SJCRH30 (cell line): ENCODE measurements around the gene COX7A1. TPM values are rescaled to one million over a fixed set of nuclear protein-coding genes. Genes with fewer than 3 reads are reported as not detected.
"Not testable (repeated sequence)": the region's sequence is repeated elsewhere in the genome, so short reads cannot be mapped to it uniquely, and the experiment has no call there.

ENCODE experiments used
- DNase-seq, 2 experiments: peaks; one replicate each; pipeline ENCODE4 v3.0.0-alpha.2; 2015 to 2020
- H3K27ac ChIP-seq: fragments of 250-450 bp; sonication (Bioruptor Pico); 2 replicates; pipeline ENCODE4 v1.5.1; 2020; ENCODE audit warnings: mild to moderate bottlenecking, moderate library complexity
- H3K27me3 ChIP-seq: fragments of 250-450 bp; sonication (Bioruptor Pico); 2 replicates; pipeline ENCODE4 v1.5.1; 2020; ENCODE audit warnings: mild to moderate bottlenecking, moderate library complexity
- H3K36me3 ChIP-seq: fragments of 250-450 bp; sonication (Bioruptor Pico); 2 replicates; pipeline ENCODE4 v1.5.1; 2020; ENCODE audit warnings: mild to moderate bottlenecking, moderate library complexity
- H3K4me1 ChIP-seq: fragments of 250-450 bp; sonication (Bioruptor Pico); 2 replicates; pipeline ENCODE4 v1.5.1; 2020; ENCODE audit warnings: mild to moderate bottlenecking, moderate library complexity
- H3K4me3 ChIP-seq: fragments of 250-450 bp; sonication (Bioruptor Pico); 2 replicates; pipeline ENCODE4 v1.5.1; 2020; ENCODE audit warnings: mild to moderate bottlenecking, moderate library complexity
- H3K9me3 ChIP-seq: fragments of 250-450 bp; sonication (Bioruptor Pico); replicated peaks from 2 replicates; pipeline ENCODE4 v1.5.1; 2020; ENCODE audit warnings: mild to moderate bottlenecking, moderate library complexity
- total RNA-seq: library from RNA; depleted of rRNA; stranded (reverse); fragments of >200 nt; shearing (Covaris generic); gene quantifications from 2 replicates; pipeline ENCODE4 v1.2.3, GENCODE V29; 2014; rRNA removed

COX7A1 gene
- total RNA-seq: 0.61 TPM in 1 of 2 replicates, not detected in the other

DNA sequence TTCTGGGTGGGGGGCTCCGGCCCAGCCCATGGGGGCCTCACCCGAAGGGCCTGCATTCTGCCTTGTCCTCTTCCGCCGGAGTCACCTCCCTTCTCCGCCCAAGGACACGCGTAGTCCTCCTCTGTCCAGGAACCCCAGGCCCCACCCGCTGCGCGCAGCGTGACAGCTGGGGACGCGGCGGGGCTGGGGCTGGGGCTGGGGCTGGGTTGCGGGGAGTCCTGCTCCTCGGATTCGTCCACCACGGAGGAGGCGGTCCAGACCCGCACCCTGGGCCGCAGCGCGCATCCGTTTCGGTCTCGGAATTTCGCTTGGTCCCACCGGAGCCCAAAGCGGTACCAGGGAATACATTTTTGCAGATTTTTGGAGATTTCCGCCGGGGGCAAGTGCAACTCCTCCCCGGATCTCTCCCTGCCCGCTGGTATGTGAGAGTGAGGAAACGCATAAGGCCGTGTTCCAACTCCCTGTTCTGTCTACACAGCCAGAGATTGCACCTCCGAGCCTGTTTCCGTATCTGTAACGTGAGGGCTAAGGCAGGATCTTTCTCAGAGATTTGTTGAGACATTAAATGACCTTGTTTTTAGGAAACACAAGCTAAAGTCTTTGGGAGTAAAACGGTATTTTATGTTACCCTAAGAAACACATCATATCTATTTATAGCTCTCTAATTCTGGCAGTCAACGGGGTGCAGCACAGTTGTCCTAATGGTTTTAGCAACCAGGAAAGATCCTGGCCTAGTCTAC is at the start of gene COX7A1:
Gene COX7A1 (minus strand): TSS at position 96 of the 740 bp plus-strand sequence. CDS start 40 bp downstream, at position 56.
- Histone ChIP-seq H3K27ac (no peak within 1 kb of the TSS; the same call in 1 of the 2 replicates), H3K4me1 (peaks cover 3% of the 10 kb centered on the region; the same call in 1 of the 2 replicates), H3K4me3 (peak within 1 kb of the TSS; percentile 30), H3K36me3 (peaks cover 59% of the 10 kb centered on the region), H3K27me3 (no peaks in the 10 kb centered on the region), H3K9me3 (no peaks in the 10 kb centered on the region; the same call in 1 of the 2 replicates)
- peak in 1 of 2 experiments; percentile 20 for DNase-seq

GRCh38 chr19:36201684-36202083 is 49.4 kb upstream of the COX7A1 start:
- Histone ChIP-seq H3K9me3 (no peaks in the 10 kb centered on the region), H3K36me3 (peaks cover 7% of the 10 kb centered on the region), H3K27me3 (no peaks in the 10 kb centered on the region), H3K4me1 (no peaks in the 10 kb centered on the region), H3K4me3 (no peak overlapping the region), H3K27ac (no peak overlapping the region)
- no peak for DNase-seq

GRCh38 chr19:36198119-36198518 is 45.9 kb upstream of the COX7A1 start:
- no peak overlapping the region for H3K4me3 ChIP-seq
- no peaks in the 10 kb centered on the region for H3K27me3 ChIP-seq
- H3K9me3 ChIP-seq: peaks cover 5% of the 10 kb centered on the region; the same call in 1 of the 2 replicates
- H3K4me1 ChIP-seq: no peaks in the 10 kb centered on the region
- no peak for DNase-seq
- H3K36me3 ChIP-seq: peaks cover 11% of the 10 kb centered on the region
- H3K27ac ChIP-seq: no peak overlapping the region

DNA sequence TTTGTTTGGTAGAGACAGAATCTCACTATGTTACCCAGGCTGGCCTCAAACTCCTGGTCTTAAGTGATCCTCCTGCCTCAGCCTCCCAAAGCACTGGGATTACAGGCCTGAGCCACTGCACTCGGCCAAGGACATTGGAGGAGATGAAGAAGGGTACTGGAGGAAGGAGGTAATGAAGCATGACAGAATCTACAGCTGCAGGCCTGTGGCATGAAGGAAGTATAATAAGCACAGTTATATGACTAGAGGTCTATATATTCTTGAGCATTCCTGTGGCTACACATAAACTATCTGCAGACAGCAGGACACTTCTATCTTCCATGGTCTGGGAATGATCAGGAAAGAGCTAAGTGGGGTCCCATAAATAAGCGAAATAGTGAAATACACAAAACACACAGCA is 44.0 kb upstream of the COX7A1 start:
- DNase-seq: no peak
- Histone ChIP-seq H3K9me3 (peaks cover 5% of the 10 kb centered on the region; the same call in 1 of the 2 replicates), H3K36me3 (peaks cover 17% of the 10 kb centered on the region), H3K27me3 (no peaks in the 10 kb centered on the region), H3K4me1 (no peaks in the 10 kb centered on the region), H3K4me3 (no peak overlapping the region), H3K27ac (peak overlapping the region; percentile 20; the same call in 1 of the 2 replicates)

DNA sequence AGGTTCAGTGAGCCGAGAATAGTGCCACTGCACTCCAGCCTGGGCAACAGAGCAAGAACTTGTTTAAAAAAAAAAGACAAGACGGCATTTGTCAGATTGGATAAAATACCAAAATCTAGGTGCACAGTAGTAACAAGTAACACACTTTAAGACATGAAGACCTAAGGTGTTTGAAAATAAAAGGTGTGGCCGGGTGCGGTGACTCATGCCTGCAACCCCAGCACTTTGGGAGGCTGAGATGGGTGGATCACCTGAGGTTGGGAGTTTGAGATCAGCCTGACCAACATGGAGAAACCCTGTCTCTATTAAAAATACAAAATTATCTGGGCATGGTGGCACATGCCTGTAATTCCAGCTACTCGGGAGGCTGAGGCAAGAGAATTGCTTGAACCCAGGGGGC is 34.5 kb upstream of the COX7A1 start:
- not testable (repeated sequence) for H3K27ac ChIP-seq, H3K4me1 ChIP-seq, H3K9me3 ChIP-seq, DNase-seq, H3K4me3 ChIP-seq, H3K27me3 ChIP-seq
- H3K36me3 ChIP-seq: peaks cover 26% of the 10 kb centered on the region

DNA sequence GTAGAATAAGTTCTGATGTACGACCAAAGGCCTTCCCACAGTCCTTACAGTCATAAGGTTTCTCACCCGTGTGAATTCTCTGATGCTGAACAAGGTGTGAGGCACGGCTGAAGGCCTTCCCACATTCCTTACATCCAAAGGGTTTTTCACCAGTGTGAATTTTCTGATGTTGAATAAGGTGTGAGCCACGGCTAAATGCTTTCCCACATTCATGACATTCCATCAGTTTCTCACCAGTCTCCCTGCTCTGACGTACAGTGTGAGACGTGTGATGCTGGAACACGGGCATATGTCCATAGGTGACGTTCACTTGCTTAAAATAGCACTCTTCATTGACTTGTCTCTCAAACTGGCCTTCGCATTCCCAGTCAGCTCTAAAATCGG is 31.0 kb upstream of the COX7A1 start:
- no peak overlapping the region for H3K27ac ChIP-seq

DNA sequence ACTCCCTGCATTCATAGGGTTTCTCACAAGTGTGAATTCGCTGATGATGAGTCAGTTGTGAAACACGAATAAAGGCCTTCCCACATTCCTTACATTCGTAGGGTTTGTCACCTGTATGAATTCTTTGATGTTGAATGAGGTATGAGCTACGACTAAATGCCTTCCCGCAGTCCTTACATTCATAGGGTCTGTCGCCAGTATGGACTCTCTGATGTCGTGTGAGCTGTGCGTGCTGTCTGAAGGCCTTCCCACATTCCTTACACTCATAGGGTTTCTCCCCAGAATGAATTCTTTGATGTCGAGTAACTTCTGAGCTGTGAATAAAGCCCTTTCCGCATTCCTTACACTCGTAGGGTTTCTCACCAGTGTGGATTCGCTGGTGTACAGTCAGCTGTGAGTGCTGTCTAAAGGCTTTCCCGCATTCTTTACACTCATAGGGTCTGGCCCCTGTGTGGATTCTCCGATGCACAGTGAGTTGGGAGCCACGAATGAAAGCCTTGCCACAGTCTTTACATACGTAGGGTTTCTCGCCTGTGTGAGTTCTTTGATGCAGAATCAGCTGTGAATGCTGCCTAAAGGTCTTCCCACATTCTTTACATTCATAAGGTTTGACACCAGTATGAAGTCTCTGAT is 30.5 kb upstream of the COX7A1 start:
- no peak for DNase-seq
- no peaks in the 10 kb centered on the region for H3K27me3 ChIP-seq
- H3K4me3 ChIP-seq: no peak overlapping the region
- peaks cover 5% of the 10 kb centered on the region for H3K9me3 ChIP-seq
- H3K4me1 ChIP-seq: no peaks in the 10 kb centered on the region
- H3K36me3 ChIP-seq: peaks cover 22% of the 10 kb centered on the region
- H3K27ac ChIP-seq: no peak overlapping the region

More for the DNA sequence above, 31.0 kb upstream of the COX7A1 start:
- no peaks in the 10 kb centered on the region for H3K27me3 ChIP-seq
- peaks cover 5% of the 10 kb centered on the region for H3K9me3 ChIP-seq
- H3K4me3 ChIP-seq: no peak overlapping the region
- DNase-seq: no peak
- H3K4me1 ChIP-seq: no peaks in the 10 kb centered on the region
- peaks cover 22% of the 10 kb centered on the region for H3K36me3 ChIP-seq

DNA sequence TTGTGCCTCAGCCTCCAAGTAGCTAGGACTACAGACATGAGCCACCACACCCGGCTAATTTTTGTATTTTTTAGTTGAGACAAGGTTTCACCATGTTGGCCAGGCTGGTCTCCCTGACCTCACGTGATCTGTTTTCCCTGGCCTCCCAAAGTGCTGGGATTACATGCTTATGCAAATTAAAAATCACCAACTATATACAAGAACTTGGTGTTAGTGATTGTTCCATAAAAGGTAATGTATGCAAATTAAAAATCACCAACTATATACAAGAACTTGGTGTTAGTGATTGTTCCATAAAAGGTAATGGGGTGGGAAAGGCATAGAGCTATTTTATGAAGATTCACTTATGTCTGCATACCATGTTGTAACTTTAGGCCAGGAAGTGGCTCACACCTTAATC is 26.8 kb upstream of the COX7A1 start:
- H3K4me3 ChIP-seq, H3K9me3 ChIP-seq, H3K27ac ChIP-seq, DNase-seq, H3K4me1 ChIP-seq, H3K27me3 ChIP-seq: not testable (repeated sequence)
- peaks cover 20% of the 10 kb centered on the region for H3K36me3 ChIP-seq

GRCh38 chr19:36173846-36174245 is 21.6 kb upstream of the COX7A1 start:
- H3K27ac ChIP-seq, H3K9me3 ChIP-seq, H3K27me3 ChIP-seq, H3K36me3 ChIP-seq, DNase-seq, H3K4me3 ChIP-seq: not testable (repeated sequence)
- peaks cover 11% of the 10 kb centered on the region; the same call in 1 of the 2 replicates for H3K4me1 ChIP-seq

DNA sequence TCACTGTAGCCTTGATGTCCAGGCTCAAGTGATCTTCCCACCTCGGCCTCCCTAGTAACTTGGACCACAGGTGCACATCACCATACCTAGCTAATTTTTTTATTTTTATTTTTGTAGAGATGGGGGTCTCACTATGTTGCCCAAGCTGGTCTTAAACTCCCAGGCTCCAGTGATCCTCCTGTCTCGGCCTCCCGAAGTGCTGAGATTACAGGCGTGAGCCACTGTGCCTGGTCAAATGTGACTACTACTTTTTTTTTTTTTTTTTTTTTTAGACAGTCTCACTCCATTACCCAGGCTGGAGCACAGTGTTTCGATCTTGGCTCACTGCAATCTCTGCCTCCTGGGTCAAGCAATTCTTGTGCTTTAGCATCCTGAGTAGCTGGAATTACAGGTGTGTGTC is 20.6 kb upstream of the COX7A1 start:
- H3K27ac ChIP-seq: no peak overlapping the region
- H3K36me3 ChIP-seq: no peaks in the 10 kb centered on the region
- no peaks in the 10 kb centered on the region for H3K9me3 ChIP-seq
- H3K4me1 ChIP-seq: peaks cover 21% of the 10 kb centered on the region
- no peak for DNase-seq
- no peaks in the 10 kb centered on the region for H3K27me3 ChIP-seq
- H3K4me3 ChIP-seq: no peak overlapping the region

- Histone ChIP-seq H3K9me3 (no peaks in the 10 kb centered on the region), H3K36me3 (no peaks in the 10 kb centered on the region), H3K4me3 (no peak overlapping the region), H3K27me3 (no peaks in the 10 kb centered on the region), H3K27ac (peak overlapping the region; percentile 67), H3K4me1 (peaks cover 25% of the 10 kb centered on the region)
- peak; percentile 94 to 96 for DNase-seq
These were observed 17.0 kb upstream of the COX7A1 start for GRCh38 chr19:36169084-36169760.

GRCh38 chr19:36163813-36164212 is 11.6 kb upstream of the COX7A1 start:
- no peaks in the 10 kb centered on the region; the same call in 1 of the 2 replicates for H3K9me3 ChIP-seq
- H3K27me3 ChIP-seq: no peaks in the 10 kb centered on the region
- H3K36me3 ChIP-seq: no peaks in the 10 kb centered on the region
- no peak overlapping the region for H3K4me3 ChIP-seq
- H3K4me1 ChIP-seq: peaks cover 14% of the 10 kb centered on the region
- DNase-seq: no peak
- H3K27ac ChIP-seq: no peak overlapping the region

DNA sequence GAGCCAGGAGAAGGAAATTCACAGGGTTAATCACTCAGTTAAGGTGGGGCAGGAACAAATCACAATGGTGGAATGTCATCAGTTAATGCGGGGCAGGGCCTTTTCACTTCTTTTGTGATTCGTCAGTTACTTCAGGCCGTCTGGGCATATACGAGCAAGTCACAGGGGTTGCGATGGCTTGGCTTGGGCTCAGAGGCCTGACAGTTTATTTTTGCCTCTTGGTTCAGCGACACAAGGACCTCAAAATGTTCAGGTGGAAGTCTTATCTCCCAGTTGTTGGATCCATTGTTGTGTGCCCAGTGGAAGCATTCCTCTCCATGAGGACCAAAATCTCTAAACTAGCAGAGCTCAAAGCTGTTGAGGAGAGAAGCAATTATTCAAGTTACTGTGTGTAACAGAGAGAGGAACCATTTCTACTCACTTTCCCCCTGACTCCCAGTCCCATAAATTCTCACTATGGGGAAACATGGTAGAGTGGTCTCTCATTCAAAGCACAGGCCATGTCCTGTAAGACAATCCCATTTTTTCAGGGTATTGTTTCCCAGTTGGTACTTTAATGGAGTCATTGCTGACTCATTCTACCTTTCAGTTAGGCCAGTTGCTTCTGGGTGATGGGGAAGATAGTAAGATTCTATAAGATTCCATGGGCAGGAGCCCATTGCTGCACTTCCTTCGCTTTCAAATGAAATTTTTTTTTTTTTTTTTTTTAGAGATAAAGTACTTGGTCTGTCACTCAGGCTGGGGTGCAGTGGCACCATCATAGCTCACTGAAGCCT is 8.8 kb upstream of the COX7A1 start:
- H3K9me3 ChIP-seq: no peaks in the 10 kb centered on the region; the same call in 1 of the 2 replicates
- no peak overlapping the region for H3K4me3 ChIP-seq
- H3K27me3 ChIP-seq: no peaks in the 10 kb centered on the region
- H3K36me3 ChIP-seq: no peaks in the 10 kb centered on the region
- no peak for DNase-seq
- H3K27ac ChIP-seq: no peak overlapping the region
- H3K4me1 ChIP-seq: no peaks in the 10 kb centered on the region

DNA sequence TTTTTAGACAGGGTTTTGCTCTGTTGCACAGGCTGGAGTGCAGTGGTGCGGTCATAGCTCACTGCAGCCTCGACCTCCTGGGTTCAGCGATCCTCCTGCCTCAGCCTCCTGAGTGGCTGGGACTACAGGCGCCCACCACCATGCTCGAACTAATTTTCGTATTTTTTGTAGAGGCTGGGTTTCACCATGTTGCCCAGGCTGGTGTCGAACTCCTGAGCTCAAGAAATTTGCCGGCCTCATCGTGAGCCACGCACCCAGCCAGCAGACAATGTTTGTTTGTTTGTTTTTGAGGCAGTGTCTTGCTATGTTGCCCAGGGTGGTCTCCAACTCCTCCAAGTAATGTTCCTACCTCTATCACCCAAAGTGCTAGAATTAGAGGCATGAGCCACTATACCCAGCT is 879 bp upstream of the COX7A1 start:
- H3K36me3 ChIP-seq: peaks cover 55% of the 10 kb centered on the region
- no peak overlapping the region for H3K4me3 ChIP-seq
- H3K27ac ChIP-seq: no peak overlapping the region
- no peaks in the 10 kb centered on the region; the same call in 1 of the 2 replicates for H3K9me3 ChIP-seq
- DNase-seq: no peak
- no peaks in the 10 kb centered on the region for H3K27me3 ChIP-seq
- H3K4me1 ChIP-seq: peaks cover 3% of the 10 kb centered on the region; the same call in 1 of the 2 replicates
